A673 (cell line): ENCODE results near the gene CIAPIN1. TPM values are rescaled to one million over a fixed set of nuclear protein-coding genes. Genes with fewer than 3 reads are reported as not detected.

Source experiments
- BruUV-seq: library from RNA; stranded (reverse); fragments of 400-500 nt; replicated peaks from 2 replicates; lab custom pipeline; 2021; lab: Mats Ljungman, UMichigan
- CTCF ChIA-PET: fragments of 300-600 bp; sonication (Branson Sonifier 250); formaldehyde crosslinking; loops from one replicate; lab custom pipeline; 2022; ENCODE audit warnings: antibody characterized with exemption; lab: Charles Lee
- POLR2A ChIA-PET: fragments of 300-600 bp; sonication (Branson Sonifier 250); formaldehyde crosslinking; loops from one replicate; lab custom pipeline; 2022; ENCODE audit warnings: antibody characterized with exemption; ENCODE audit not compliant: low non-redundant PET; lab: Charles Lee
- DNase-seq: peaks from one replicate; pipeline ENCODE4 v3.0.0-alpha.2; 2015; ENCODE audit warnings: low spot score
- H3K27ac ChIP-seq: fragments of 200-600 bp; sonication (generic); 2 replicates; pipeline ENCODE4 v1.5.1; 2016; ENCODE audit warnings: mixed run types, low read depth, mild to moderate bottlenecking, mixed read lengths, antibody characterized with exemption, low read length; ENCODE audit not compliant: poor library complexity, severe bottlenecking
- H3K27me3 ChIP-seq: fragments of 200-600 bp; sonication (generic); replicated peaks from 2 replicates; pipeline ENCODE4 v1.6.1; 2017; ENCODE audit warnings: mixed run types, low read depth, mild to moderate bottlenecking, mixed read lengths, antibody characterized with exemption, low read length; ENCODE audit not compliant: insufficient read depth, poor library complexity
- H3K36me3 ChIP-seq: fragments of 200-600 bp; sonication (generic); 2 replicates; pipeline ENCODE4 v1.6.1; 2016; ENCODE audit warnings: mixed run types, mild to moderate bottlenecking, mixed read lengths, antibody characterized with exemption, low read length; ENCODE audit not compliant: insufficient read depth, poor library complexity, severe bottlenecking
- H3K4me1 ChIP-seq: fragments of 200-600 bp; sonication (generic); 2 replicates; pipeline ENCODE4 v1.6.1; 2017; ENCODE audit warnings: mixed run types, mild to moderate bottlenecking, mixed read lengths, antibody characterized with exemption, low read length; ENCODE audit not compliant: insufficient read depth, poor library complexity, severe bottlenecking
- H3K4me3 ChIP-seq: fragments of 200-600 bp; sonication (generic); 2 replicates; pipeline ENCODE4 v1.5.1; 2016; ENCODE audit warnings: low read depth, mixed run types, mild to moderate bottlenecking, mixed read lengths, low read length; ENCODE audit not compliant: poor library complexity, severe bottlenecking
- H3K9me3 ChIP-seq: fragments of 200-600 bp; sonication (generic); 2 replicates; pipeline ENCODE4 v1.6.1; 2016; ENCODE audit warnings: mixed run types, low read depth, mild to moderate bottlenecking, mixed read lengths, antibody characterized with exemption, low read length; ENCODE audit not compliant: poor library complexity, severe bottlenecking
- EZH2 ChIP-seq: fragments of 200-600 bp; sonication (generic); IDR thresholded peaks from 2 replicates; pipeline ENCODE4 v1.6.1; 2017; ENCODE audit warnings: borderline replicate concordance, low read depth, mild to moderate bottlenecking, mixed read lengths, antibody characterized with exemption, low read length; ENCODE audit not compliant: poor library complexity, severe bottlenecking
- intact Hi-C: fragments of 100-400 bp; cut with micrococcal nuclease; formaldehyde crosslinking; loops from one replicate; pipeline ENCODE4 v1.10.0; 2022; ENCODE audit not compliant: unreplicated experiment
- total RNA-seq: library from RNA; stranded (reverse); gene quantifications from 2 replicates; pipeline ENCODE4 v1.2.3, GENCODE V29; 2021
- TF ChIP-seq, protein P1 (sequence below): fragments of 300-800, 200-600 bp; sonication (generic); conservative IDR thresholded peaks from 2 replicates; pipeline ENCODE4 v1.5.1; 2017; ENCODE audit warnings: low read depth, mild to moderate bottlenecking, antibody characterized with exemption, low read length, moderate library complexity, mixed read lengths

Gene CIAPIN1
- total RNA-seq, 1 experiment from 2014 or later: 95.1 TPM

GRCh38 chr16:57474671-57475661 is 27.8 kb upstream of the CIAPIN1 start:
- Histone ChIP-seq H3K4me3 (no peak overlapping the region), H3K27ac (no peak overlapping the region), H3K27me3 (no peaks in the 10 kb centered on the region), H3K36me3 (peaks cover 43% of the 10 kb centered on the region), H3K4me1 (peaks cover 30% of the 10 kb centered on the region), H3K9me3 (no peaks in the 10 kb centered on the region)
- DNase-seq: no peak
- ChIA-PET CTCF (no interaction called here), POLR2A (no interaction called here)
- BruUV-seq: no TSS peak
- intact Hi-C loops: no loop called here
- TF ChIP-seq EZH2: no peak
- TF ChIP-seq, protein P1, sequence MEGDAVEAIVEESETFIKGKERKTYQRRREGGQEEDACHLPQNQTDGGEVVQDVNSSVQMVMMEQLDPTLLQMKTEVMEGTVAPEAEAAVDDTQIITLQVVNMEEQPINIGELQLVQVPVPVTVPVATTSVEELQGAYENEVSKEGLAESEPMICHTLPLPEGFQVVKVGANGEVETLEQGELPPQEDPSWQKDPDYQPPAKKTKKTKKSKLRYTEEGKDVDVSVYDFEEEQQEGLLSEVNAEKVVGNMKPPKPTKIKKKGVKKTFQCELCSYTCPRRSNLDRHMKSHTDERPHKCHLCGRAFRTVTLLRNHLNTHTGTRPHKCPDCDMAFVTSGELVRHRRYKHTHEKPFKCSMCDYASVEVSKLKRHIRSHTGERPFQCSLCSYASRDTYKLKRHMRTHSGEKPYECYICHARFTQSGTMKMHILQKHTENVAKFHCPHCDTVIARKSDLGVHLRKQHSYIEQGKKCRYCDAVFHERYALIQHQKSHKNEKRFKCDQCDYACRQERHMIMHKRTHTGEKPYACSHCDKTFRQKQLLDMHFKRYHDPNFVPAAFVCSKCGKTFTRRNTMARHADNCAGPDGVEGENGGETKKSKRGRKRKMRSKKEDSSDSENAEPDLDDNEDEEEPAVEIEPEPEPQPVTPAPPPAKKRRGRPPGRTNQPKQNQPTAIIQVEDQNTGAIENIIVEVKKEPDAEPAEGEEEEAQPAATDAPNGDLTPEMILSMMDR: no peak

GRCh38 chr16:57473906-57474305 is 26.7 kb upstream of the CIAPIN1 start:
- Histone ChIP-seq H3K36me3 (peaks cover 53% of the 10 kb centered on the region), H3K4me3 (no peak overlapping the region), H3K27me3 (no peaks in the 10 kb centered on the region), H3K4me1 (peaks cover 20% of the 10 kb centered on the region), H3K9me3 (no peaks in the 10 kb centered on the region), H3K27ac (no peak overlapping the region)
- DNase-seq: no peak
- POLR2A ChIA-PET: no interaction called here
- CTCF ChIA-PET: no interaction called here
- BruUV-seq: no TSS peak
- TF ChIP-seq EZH2: no peak
- TF ChIP-seq, protein P1: no peak
- intact Hi-C loops: no loop called here

GRCh38 chr16:57473176-57473840 is 26.1 kb upstream of the CIAPIN1 start:
- Histone ChIP-seq H3K4me1 (peaks cover 19% of the 10 kb centered on the region), H3K9me3 (no peaks in the 10 kb centered on the region), H3K27me3 (no peaks in the 10 kb centered on the region), H3K27ac (peak overlapping the region; percentile 69), H3K36me3 (peaks cover 59% of the 10 kb centered on the region), H3K4me3 (no peak overlapping the region)
- POLR2A ChIA-PET: no interaction called here
- TF ChIP-seq, protein P1: no peak
- no peak for TF ChIP-seq EZH2
- no TSS peak for BruUV-seq
- intact Hi-C loops: no loop called here
- no peak for DNase-seq
- CTCF ChIA-PET: interaction anchor here (1.0 kb wide), 1 partner anchor 11 kb away, joined by 3 read pairs; the partner anchor contains the start of gene POLR2C
